GM12872 (cell line): ENCODE data around the gene SKI.

Source experiments
- CTCF ChIP-seq: IDR thresholded peaks from 3 replicates; pipeline ENCODE4 v1.5.1; 2011; ENCODE audit warnings: low read depth, mild to moderate bottlenecking, low read length, moderate library complexity; ENCODE audit not compliant: insufficient read depth

Gene SKI

GRCh38 chr1:2298685-2299084 is 70.6 kb downstream of the SKI start:
- no peak for TF ChIP-seq CTCF

GRCh38 chr1:2299131-2299627 is 71.1 kb downstream of the SKI start:
- no peak for TF ChIP-seq CTCF

GRCh38 chr1:2300004-2300771 is 72.1 kb downstream of the SKI start:
- TF ChIP-seq CTCF, result no peak

- TF ChIP-seq CTCF, result no peak
Measured at GRCh38 chr1:2300851-2301606, 72.9 kb downstream of the SKI start.

- no peak for TF ChIP-seq CTCF
Measured at GRCh38 chr1:2301607-2302291, 73.6 kb downstream of the SKI start.

- TF ChIP-seq CTCF, result no peak
Measured at GRCh38 chr1:2302292-2302925, 74.3 kb downstream of the SKI start.
